NCI-H1436 (cell line): ENCODE measurements around the gene SLC38A10.
A peak's percentile ranks its signal among the peaks of the same experiment; 100 is the strongest.

Source experiments
- DNase-seq: peaks from one replicate; lab custom pipeline; 2025; lab: John Stamatoyannopoulos, UW

The SLC38A10 gene

GRCh38 chr17:81276781-81277180 lies 18.3 kb downstream of the SLC38A10 start:
- no peak for DNase-seq

- no peak for DNase-seq
Measured at GRCh38 chr17:81274471-81274855, 20.6 kb downstream of the SLC38A10 start.

- no peak for DNase-seq
Measured at GRCh38 chr17:81273698-81274470, 21.2 kb downstream of the SLC38A10 start.

GRCh38 chr17:81272616-81273015 lies 22.5 kb downstream of the SLC38A10 start:
- no peak for DNase-seq

GRCh38 chr17:81271226-81271625 lies 23.9 kb downstream of the SLC38A10 start:
- no peak for DNase-seq

GRCh38 chr17:81270279-81270678 lies 24.8 kb downstream of the SLC38A10 start:
- DNase-seq: no peak

- DNase-seq: no peak
Measured at GRCh38 chr17:81267390-81268067, 27.6 kb downstream of the SLC38A10 start.

GRCh38 chr17:81265576-81265975 lies 29.5 kb downstream of the SLC38A10 start:
- no peak for DNase-seq

GRCh38 chr17:81264640-81265039 lies 30.5 kb downstream of the SLC38A10 start:
- no peak for DNase-seq

GRCh38 chr17:81263371-81264181 lies 31.5 kb downstream of the SLC38A10 start:
- no peak for DNase-seq

- DNase-seq: no peak
Measured at GRCh38 chr17:81261582-81262336, 33.3 kb downstream of the SLC38A10 start.

GRCh38 chr17:81261096-81261495 lies 34.0 kb downstream of the SLC38A10 start:
- DNase-seq: no peak

GRCh38 chr17:81260641-81261040 lies 34.5 kb downstream of the SLC38A10 start:
- DNase-seq: no peak

GRCh38 chr17:81260171-81260570 lies 34.9 kb downstream of the SLC38A10 start:
- DNase-seq: no peak

GRCh38 chr17:81259058-81259605 lies 36.0 kb downstream of the SLC38A10 start:
- DNase-seq: no peak

- DNase-seq: no peak
Measured at GRCh38 chr17:81258292-81258691, 36.8 kb downstream of the SLC38A10 start.

GRCh38 chr17:81257533-81257932 lies 37.6 kb downstream of the SLC38A10 start:
- no peak for DNase-seq

GRCh38 chr17:81256616-81257015 lies 38.5 kb downstream of the SLC38A10 start:
- no peak for DNase-seq

- no peak for DNase-seq
Measured at GRCh38 chr17:81254955-81255717, 40.0 kb downstream of the SLC38A10 start.

GRCh38 chr17:81253358-81254131 lies 41.6 kb downstream of the SLC38A10 start:
- DNase-seq: peak; percentile 39
